Natural killer cell treated with Interleukin-12 subunit alpha and Interleukin-12 subunit beta and Interleukin-15 and Interleukin-18, amount 100 ng/mL, for 72 hours (primary cell): ENCODE measurements around the gene PKD2L1. TPM values are rescaled to one million over a fixed set of nuclear protein-coding genes. Genes with fewer than 3 reads are reported as not detected.

Experiments
- ATAC-seq, 2 donors: fragments of 150-1000 bp; cut with Tn5 transposase in 1 of 2; sonication (Bioruptor Pico), chemical (Tn5 transposase) in 1 of 2; 2 replicates each; pipeline ENCODE4 v1.10.0; 2021
- DNase-seq: peaks from one replicate; pipeline ENCODE4 v3.0.0; 2022; ENCODE audit warnings: low spot score
- H3K27ac Mint-ChIP-seq, 2 donors: 1 replicate in 1 of 2; 2 replicates in 1 of 2; pipeline ENCODE4 v1.8.0; 2022; ENCODE audit warnings: mixed read lengths in 2 of 2, mild to moderate bottlenecking in 1 of 2, moderate library complexity in 1 of 2
- H3K27me3 Mint-ChIP-seq, 2 donors: 1 replicate in 1 of 2; 2 replicates in 1 of 2; pipeline ENCODE4 v1.8.0; 2022; ENCODE audit warnings: mixed read lengths in 2 of 2
- H3K36me3 Mint-ChIP-seq: one replicate; pipeline ENCODE4 v1.8.0; 2022; ENCODE audit warnings: mixed read lengths
- H3K4me1 Mint-ChIP-seq, 2 donors: 1 replicate in 1 of 2; 2 replicates in 1 of 2; pipeline ENCODE4 v1.8.0; 2022; ENCODE audit warnings: low read depth in 2 of 2, mixed read lengths in 2 of 2, mild to moderate bottlenecking in 1 of 2
- H3K4me3 Mint-ChIP-seq: one replicate; pipeline ENCODE4 v1.8.0; 2022; ENCODE audit warnings: mixed read lengths
- H3K9me3 Mint-ChIP-seq: 2 replicates; pipeline ENCODE4 v1.8.0; 2022; ENCODE audit warnings: mixed read lengths
- total RNA-seq, 2 donors: library from RNA; stranded (reverse); gene quantifications; one replicate each; pipeline ENCODE4 v1.2.3, GENCODE V29; 2022

The PKD2L1 gene
- total RNA-seq, 2 donors from 2014 or later, result not detected

DNA sequence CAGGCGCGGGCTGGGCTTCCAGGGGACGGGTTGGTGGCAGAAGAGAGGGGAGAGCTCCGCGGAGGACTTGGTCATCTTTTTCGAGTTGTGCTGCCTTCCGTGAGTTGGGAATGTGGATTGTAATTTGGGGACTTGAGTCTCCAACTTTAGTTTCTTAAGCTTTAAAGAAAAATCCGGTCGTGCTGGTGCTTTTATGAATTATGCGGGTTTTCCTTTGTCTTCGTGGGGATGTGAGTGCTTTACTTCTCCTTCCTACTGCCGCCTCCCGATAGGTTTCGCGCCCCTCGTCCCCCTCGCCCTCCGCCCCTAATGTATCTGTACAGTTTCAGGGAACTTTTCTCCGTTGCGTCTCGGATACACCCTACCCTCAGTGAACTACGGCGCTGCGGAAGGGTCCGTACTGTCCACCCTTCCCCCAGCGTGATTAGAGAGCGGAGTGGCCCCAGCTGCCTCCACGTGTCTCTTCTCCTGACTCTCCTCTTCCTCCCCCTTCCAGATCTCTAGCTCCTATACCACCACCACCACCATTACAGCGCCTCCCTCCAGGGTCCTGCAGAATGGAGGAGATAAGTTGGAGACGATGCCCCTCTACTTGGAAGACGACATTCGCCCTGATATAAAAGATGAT lies 17.7 kb upstream of the PKD2L1 start:
- DNase-seq, result no peak
- no peak for ATAC-seq
- Mint-ChIP-seq H3K36me3 (peaks cover 19% of the 10 kb centered on the region), H3K9me3 (no peaks in the 10 kb centered on the region), H3K27me3 (peaks cover 0 to 6% of the 10 kb centered on the region in 2 donors), H3K4me3 (peak overlapping the region; percentile 97), H3K4me1 (peaks cover 36 to 39% of the 10 kb centered on the region in 2 donors), H3K27ac (peak overlapping the region; percentile 75 to 77)

DNA sequence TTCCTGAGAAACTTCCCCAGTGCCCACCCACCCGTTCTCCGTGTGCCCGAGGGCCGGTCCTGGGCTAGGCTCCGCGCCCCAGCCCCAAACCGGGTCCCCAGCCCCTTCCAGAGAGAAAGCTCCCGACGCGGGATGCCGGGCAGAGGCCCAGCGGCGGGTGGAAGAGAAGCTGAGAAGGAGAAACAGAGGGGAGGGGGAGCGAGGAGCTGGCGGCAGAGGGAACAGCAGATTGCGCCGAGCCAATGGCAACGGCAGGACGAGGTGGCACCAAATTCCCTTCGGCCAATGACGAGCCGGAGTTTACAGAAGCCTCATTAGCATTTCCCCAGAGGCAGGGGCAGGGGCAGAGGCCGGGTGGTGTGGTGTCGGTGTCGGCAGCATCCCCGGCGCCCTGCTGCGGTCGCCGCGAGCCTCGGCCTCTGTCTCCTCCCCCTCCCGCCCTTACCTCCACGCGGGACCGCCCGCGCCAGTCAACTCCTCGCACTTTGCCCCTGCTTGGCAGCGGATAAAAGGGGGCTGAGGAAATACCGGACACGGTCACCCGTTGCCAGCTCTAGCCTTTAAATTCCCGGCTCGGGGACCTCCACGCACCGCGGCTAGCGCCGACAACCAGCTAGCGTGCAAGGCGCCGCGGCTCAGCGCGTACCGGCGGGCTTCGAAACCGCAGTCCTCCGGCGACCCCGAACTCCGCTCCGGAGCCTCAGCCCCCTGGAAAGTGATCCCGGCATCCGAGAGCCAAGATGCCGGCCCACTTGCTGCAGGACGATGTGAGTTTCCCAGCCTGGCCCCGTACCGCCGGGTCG lies 16.9 kb upstream of the PKD2L1 start, which contains the start of gene SCD:
Gene SCD (plus strand): TSS at position 469 of the 803 bp plus-strand sequence. CDS start 272 bp downstream, at position 741.
- Mint-ChIP-seq H3K9me3 (no peaks in the 10 kb centered on the region), H3K27ac (peak within 1 kb of the TSS; percentile 75 to 93), H3K36me3 (peaks cover 12% of the 10 kb centered on the region), H3K4me1 (peaks cover 38 to 39% of the 10 kb centered on the region in 2 donors), H3K4me3 (peak within 1 kb of the TSS; percentile 97), H3K27me3 (peaks cover 0 to 6% of the 10 kb centered on the region in 2 donors)
- ATAC-seq (peak; percentile 94 to 96), DNase-seq (peak; percentile 92)

DNA sequence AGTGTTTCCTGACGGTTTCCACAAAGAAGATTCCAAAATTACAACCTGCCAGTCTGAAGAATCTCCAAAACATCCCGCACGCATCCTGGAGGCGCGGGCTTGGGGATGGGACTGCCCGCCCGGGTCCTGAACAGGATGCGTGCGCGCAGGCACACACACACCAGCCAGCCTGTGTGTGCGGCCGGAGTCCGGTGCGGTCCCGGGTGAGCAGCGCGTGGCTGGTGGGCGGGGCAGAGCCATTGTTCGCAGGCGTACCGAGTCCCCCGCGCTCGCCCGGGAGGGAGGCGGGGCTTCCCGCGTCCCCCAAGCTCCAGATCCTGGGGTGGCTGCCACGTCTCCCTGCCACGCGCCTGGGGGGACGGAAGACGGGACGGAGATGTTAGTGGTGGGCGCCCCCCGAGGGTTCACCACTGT lies 16.3 kb upstream of the PKD2L1 start:
- peaks cover 11% of the 10 kb centered on the region for H3K36me3 Mint-ChIP-seq
- DNase-seq (peak; percentile 88), ATAC-seq (peak; percentile 85)
- no peaks in the 10 kb centered on the region for H3K9me3 Mint-ChIP-seq
- H3K4me3 Mint-ChIP-seq, result peak overlapping the region; percentile 97
- H3K27ac Mint-ChIP-seq, result peak overlapping the region; percentile 75 to 93
- H3K27me3 Mint-ChIP-seq, result peaks cover 0 to 6% of the 10 kb centered on the region in 2 donors
- peaks cover 38 to 39% of the 10 kb centered on the region in 2 donors for H3K4me1 Mint-ChIP-seq

DNA sequence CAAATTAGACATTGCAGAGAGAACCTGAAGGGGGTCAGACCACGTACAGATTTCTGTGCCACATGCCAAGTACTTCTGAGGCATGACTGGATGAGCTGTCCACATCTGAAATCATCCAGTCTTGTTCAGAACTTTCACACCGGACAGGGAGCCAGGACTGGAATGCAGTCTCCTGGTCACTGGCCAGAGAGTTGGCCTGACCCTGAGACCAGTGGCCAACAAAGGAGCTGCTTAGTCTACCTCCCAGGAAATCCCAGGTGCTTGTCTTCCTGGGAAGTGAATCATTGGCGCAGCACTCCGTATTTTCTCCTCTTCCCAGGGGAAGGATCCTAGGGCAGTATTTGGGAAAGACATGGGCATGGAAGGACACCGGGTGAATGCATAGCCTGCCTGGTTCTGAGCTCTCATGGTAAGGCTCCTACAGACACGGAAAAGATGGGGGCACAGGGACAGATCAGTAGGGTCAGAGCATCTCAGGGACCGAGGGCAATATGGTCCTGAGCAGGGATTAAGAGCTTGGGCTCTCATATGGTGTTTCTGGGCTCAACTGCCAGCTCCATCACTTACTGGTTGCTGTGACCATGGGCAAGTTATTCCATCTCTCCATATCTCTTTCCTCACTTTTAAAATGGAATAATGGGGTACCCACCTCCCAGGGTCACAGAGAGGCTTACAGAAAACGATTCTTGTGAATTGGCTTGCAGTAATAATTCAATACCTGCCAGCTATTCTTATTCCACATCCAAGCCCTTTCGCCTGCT lies 15.7 kb upstream of the PKD2L1 start:
- DNase-seq (no peak), ATAC-seq (no peak)
- peaks cover 0 to 11% of the 10 kb centered on the region in 2 donors for H3K27me3 Mint-ChIP-seq
- peak overlapping the region; percentile 97 for H3K4me3 Mint-ChIP-seq
- H3K9me3 Mint-ChIP-seq, result no peaks in the 10 kb centered on the region
- peaks cover 11% of the 10 kb centered on the region for H3K36me3 Mint-ChIP-seq
- peaks cover 33 to 37% of the 10 kb centered on the region in 2 donors for H3K4me1 Mint-ChIP-seq
- peak overlapping the region; percentile 75 to 93 for H3K27ac Mint-ChIP-seq

DNA sequence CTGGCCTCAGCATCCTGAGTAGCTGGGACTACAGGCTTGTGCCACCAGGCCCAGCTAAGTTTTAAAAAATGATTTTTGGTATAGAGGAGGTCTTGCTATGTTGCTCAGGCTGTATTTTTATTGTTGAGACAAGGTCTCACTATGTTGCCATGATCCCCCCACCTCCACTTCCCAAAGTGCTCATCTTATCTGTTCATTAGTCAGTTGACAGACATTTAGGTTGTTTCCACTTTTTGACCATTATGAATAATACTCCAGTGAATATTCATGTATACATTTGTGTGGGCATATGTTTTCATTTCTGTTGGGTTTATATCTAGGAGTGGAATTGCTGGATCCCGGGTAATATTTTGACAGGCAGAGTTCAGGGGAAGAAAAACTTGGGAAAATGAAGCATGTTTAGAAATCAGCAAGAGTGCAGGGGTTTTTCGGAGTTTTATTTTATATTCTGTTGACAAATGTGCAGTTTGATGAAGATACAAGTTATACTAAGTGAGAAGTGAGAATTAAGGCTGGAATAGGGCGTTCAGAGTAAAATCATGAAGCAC lies 14.3 kb upstream of the PKD2L1 start:
- peaks cover 0 to 9% of the 10 kb centered on the region in 2 donors for H3K27me3 Mint-ChIP-seq
- peak overlapping the region in 1 of 2 donors; percentile 48 for H3K27ac Mint-ChIP-seq
- no peaks in the 10 kb centered on the region for H3K9me3 Mint-ChIP-seq
- ATAC-seq (no peak), DNase-seq (no peak)
- peak overlapping the region; percentile 30 for H3K4me3 Mint-ChIP-seq
- peaks cover 25 to 32% of the 10 kb centered on the region in 2 donors for H3K4me1 Mint-ChIP-seq
- peaks cover 8% of the 10 kb centered on the region for H3K36me3 Mint-ChIP-seq

DNA sequence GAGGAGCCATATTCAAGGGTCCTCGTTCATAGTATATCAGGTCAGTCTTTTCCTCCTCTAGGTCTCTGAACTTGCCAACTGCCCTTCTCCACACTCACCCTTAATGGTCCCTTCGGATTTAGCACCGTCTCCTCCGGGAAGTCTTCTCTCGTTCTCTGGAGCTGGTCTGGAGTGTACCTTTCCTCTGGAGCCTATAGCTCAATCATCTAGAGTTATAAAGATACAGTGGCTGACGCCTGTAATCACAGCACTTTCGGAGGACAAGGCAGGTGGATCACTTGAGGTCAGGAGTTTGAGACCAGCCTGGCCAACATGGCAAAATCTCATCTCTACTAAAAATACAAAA lies 12.6 kb upstream of the PKD2L1 start:
- no peak for DNase-seq
- ATAC-seq, result no peak
- H3K9me3 Mint-ChIP-seq, result no peaks in the 10 kb centered on the region
- H3K4me1 Mint-ChIP-seq, result peaks cover 11 to 20% of the 10 kb centered on the region in 2 donors
- no peak overlapping the region for H3K27ac Mint-ChIP-seq
- no peaks in the 10 kb centered on the region for H3K36me3 Mint-ChIP-seq
- H3K4me3 Mint-ChIP-seq, result no peak overlapping the region
- peaks cover 0 to 11% of the 10 kb centered on the region in 2 donors for H3K27me3 Mint-ChIP-seq

DNA sequence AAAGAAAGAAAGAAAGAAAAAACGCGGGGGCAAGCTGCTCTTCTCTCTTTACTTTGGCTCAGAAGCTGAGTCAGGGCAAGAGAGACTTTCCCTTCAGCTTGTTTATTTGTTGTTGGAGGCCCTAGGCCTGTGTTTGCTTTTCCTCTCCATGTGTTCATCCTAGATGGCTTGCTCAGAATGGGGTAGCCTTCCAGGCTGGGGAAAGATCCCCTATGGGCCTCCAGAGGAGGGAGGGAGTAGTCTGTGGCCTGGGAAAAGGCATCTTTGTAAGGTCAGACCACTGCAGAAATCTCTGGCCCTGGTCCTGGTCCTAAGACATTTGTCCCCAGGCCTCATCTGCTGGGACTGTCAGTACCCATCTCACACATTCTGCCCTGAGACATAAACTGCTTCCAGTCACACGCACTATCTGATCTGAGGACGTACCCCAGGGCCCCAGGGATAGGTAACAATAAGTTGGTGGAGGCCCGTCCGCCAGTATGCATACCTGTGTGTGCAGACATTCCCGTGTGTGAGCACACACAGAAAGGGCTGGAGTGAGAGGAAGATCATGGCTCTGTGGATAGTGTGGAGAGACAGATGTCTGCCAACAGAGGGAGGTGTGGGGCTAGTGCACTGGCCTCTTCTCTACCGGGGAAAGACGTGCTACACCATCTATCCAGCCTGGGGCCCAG lies 12.1 kb upstream of the PKD2L1 start:
- DNase-seq (no peak), ATAC-seq (no peak)
- Mint-ChIP-seq H3K27me3 (peaks cover 0 to 11% of the 10 kb centered on the region in 2 donors), H3K27ac (no peak overlapping the region), H3K9me3 (no peaks in the 10 kb centered on the region), H3K4me3 (no peak overlapping the region), H3K4me1 (peaks cover 10 to 18% of the 10 kb centered on the region in 2 donors), H3K36me3 (no peaks in the 10 kb centered on the region)

DNA sequence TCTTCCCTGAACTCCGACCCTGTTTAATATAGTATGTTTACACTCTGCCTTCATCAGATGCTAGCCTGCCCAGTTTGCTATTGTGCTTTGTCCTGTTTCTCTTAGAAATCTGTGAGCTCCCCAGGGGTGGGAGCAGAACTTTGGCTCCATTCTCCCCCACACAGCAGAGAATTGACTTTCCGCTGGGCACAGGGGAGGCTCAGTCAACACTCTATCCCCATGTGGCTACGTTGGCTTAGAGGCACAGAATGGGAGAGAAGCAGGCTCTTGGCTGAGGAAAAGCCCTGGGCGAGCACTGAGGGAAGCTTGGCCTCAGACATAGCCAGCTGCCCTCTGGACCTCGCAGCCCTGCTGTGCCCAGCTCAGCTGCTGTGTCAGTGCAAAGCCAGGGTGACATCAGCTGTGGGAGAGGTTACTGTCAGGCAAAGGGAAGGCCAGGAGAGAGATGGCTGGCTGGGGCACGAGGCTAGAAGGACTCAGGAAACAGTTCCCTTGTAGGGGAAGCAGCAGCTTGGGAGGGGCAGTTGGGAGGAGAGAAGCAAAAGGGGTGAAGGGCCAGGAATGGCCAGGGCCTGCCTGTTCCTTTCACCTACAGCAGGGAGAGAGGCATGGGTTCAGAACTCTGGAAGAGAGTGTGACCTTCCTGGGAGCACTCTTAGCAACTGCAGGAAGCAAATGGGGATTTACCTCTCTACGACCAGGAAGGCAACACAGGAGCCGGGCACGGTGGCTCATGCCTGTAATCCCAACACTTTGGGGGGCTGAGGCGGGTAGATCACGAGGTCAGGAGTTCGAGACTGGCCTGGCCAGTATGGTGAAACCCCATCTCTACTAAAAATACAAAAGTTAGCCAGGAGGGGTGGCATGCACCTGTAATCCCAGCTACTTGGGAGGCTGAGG lies 11.2 kb upstream of the PKD2L1 start:
- Mint-ChIP-seq H3K9me3 (no peaks in the 10 kb centered on the region), H3K4me1 (peaks cover 9 to 16% of the 10 kb centered on the region in 2 donors), H3K4me3 (no peak overlapping the region), H3K27me3 (peaks cover 0 to 11% of the 10 kb centered on the region in 2 donors), H3K27ac (peak overlapping the region in 1 of 2 donors; percentile 78), H3K36me3 (no peaks in the 10 kb centered on the region)
- DNase-seq (no peak), ATAC-seq (no peak)

DNA sequence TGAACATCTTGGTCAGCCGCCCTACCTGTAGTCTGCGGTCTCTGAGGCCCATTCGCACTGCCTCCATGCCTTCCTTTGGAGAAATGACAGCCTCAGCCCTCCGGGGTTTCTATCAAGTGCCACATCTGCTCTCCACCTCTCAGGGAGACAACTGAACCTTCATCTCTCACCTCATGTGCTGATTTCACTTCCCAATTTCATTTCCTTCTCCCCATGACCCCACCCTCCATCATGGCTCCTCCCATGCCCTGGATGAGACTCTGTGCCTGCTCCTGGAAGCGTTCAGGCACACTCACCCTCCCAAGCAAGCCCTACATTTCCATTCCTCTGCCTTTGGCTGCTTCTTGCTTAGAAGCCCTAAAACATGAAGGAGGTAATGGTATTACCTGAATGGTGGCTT lies 9.2 kb upstream of the PKD2L1 start:
- Mint-ChIP-seq H3K27ac (peak overlapping the region in 1 of 2 donors; percentile 54), H3K9me3 (no peaks in the 10 kb centered on the region), H3K36me3 (no peaks in the 10 kb centered on the region), H3K4me1 (peaks cover 0 to 7% of the 10 kb centered on the region in 2 donors), H3K27me3 (peaks cover 0 to 11% of the 10 kb centered on the region in 2 donors), H3K4me3 (no peak overlapping the region)
- DNase-seq, result no peak
- ATAC-seq, result no peak

DNA sequence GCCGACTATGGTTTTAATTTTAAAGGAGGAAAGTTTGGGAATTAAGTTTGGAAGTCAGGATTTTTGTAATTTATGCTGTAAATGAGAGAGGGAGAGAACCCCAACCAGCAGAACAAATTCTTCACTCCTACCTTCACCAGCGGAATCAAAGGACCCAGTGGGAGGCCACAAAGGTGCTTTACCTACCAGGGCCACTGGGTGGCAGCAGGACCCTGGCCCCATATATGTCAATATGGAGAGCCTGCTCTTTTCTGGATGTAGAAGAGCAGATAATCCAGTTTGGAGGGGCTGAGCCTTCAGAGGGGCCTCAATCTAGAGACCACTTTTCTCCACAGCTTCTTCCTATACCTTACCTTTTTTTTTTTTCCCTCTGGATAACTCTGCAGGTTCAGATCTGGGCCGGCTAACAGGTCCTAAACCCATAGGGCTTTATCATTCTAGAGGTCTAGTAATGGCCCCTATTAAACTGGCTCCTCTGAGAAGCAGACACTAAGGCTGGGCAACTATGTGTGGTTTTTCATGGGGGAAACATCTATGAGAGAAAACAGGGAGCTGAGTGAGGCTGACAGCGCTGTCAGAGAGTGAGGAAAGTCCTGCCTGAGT lies 8.5 kb upstream of the PKD2L1 start:
- peaks cover 0 to 7% of the 10 kb centered on the region in 2 donors for H3K4me1 Mint-ChIP-seq
- ATAC-seq (peak; percentile 82 to 83), DNase-seq (peak; percentile 70)
- no peaks in the 10 kb centered on the region for H3K9me3 Mint-ChIP-seq
- no peak overlapping the region for H3K27ac Mint-ChIP-seq
- peaks cover 0 to 15% of the 10 kb centered on the region in 2 donors for H3K27me3 Mint-ChIP-seq
- no peaks in the 10 kb centered on the region for H3K36me3 Mint-ChIP-seq
- H3K4me3 Mint-ChIP-seq, result no peak overlapping the region

DNA sequence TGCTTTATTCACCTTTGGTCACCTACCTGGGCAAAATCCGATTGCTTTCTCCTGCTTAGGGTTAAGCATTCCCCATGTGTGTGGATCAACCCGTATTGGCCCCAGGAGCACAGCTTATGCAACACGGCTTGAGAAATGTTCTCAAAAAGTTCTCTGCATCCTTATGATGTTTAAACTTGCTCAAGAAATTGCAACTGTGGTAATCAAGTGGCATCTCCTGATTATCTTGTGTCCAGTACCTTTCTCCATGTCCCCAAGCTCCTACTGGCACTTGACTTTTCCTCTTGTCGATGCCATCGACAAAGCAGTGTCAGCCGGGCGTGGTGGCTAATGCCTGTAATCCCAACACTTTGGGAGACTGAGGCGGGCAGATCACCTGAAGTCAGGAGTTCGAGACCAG lies 4.7 kb upstream of the PKD2L1 start:
- H3K4me1 Mint-ChIP-seq, result no peaks in the 10 kb centered on the region
- no peaks in the 10 kb centered on the region for H3K36me3 Mint-ChIP-seq
- peaks cover 21 to 22% of the 10 kb centered on the region in 2 donors for H3K27me3 Mint-ChIP-seq
- no peak overlapping the region for H3K4me3 Mint-ChIP-seq
- DNase-seq, result no peak
- ATAC-seq, result no peak
- H3K27ac Mint-ChIP-seq, result no peak overlapping the region
- no peaks in the 10 kb centered on the region for H3K9me3 Mint-ChIP-seq
